SU-DHL-6 (cell line): ENCODE results near the gene SYNCRIP.
"Not testable (repeated sequence)": the region's sequence is repeated elsewhere in the genome, so short reads cannot be mapped to it uniquely, and the experiment has no call there.

Experiments
- H2AFZ ChIP-seq: fragments of 200-600 bp; sonication (generic); 2 replicates; pipeline ENCODE4 v1.6.1; 2014; ENCODE audit warnings: low read depth, mild to moderate bottlenecking, moderate library complexity, mixed read lengths, antibody characterized with exemption, low read length; ENCODE audit not compliant: severe bottlenecking
- H3F3A ChIP-seq: fragments of 200-600 bp; shearing (Covaris generic); 2 replicates; pipeline ENCODE4 v1.6.0; 2016; ENCODE audit warnings: antibody characterized with exemption, mild to moderate bottlenecking; ENCODE audit not compliant: insufficient read depth
- H3K27ac ChIP-seq: fragments of 200-600 bp; sonication (generic); 2 replicates; pipeline ENCODE4 v1.5.1; 2016; ENCODE audit warnings: low read depth, mild to moderate bottlenecking, low read length, moderate library complexity, mixed read lengths
- H3K27me3 ChIP-seq: fragments of 200-600 bp; sonication (generic), shearing (Covaris generic); 2 replicates; pipeline ENCODE4 v1.6.0; 2014; ENCODE audit warnings: mild to moderate bottlenecking, low read length
- H3K36me3 ChIP-seq: fragments of 200-600 bp; sonication (generic); 2 replicates; pipeline ENCODE4 v1.6.1; 2014; ENCODE audit warnings: mild to moderate bottlenecking, low read length, mixed read lengths
- H3K4me2 ChIP-seq: fragments of 300-600, 200-600 bp; shearing (Covaris generic), sonication (generic); 2 replicates; pipeline ENCODE4 v1.6.0; 2014; ENCODE audit warnings: low read length, low read depth, mild to moderate bottlenecking; ENCODE audit not compliant: poor library complexity, severe bottlenecking
- H3K4me3 ChIP-seq: fragments of 200-600 bp; sonication (generic); 2 replicates; pipeline ENCODE4 v1.5.1; 2014; ENCODE audit warnings: antibody characterized with exemption, low read length, mild to moderate bottlenecking, mixed read lengths; ENCODE audit not compliant: insufficient read depth, poor library complexity, severe bottlenecking
- H3K79me2 ChIP-seq: fragments of 200-600 bp; sonication (generic); 2 replicates; pipeline ENCODE4 v1.6.1; 2014; ENCODE audit warnings: mild to moderate bottlenecking, low read length, moderate library complexity; ENCODE audit not compliant: insufficient read depth
- H3K9ac ChIP-seq: fragments of 200-600 bp; sonication (generic); 2 replicates; pipeline ENCODE4 v1.7.0; 2014; ENCODE audit warnings: mild to moderate bottlenecking, low read length
- H3K9me2 ChIP-seq: fragments of 200-600 bp; sonication (generic); replicated peaks from 2 replicates; pipeline ENCODE4 v1.6.1; 2014; ENCODE audit warnings: low read length; ENCODE audit not compliant: insufficient read depth
- H3K9me3 ChIP-seq: fragments of 200-600 bp; sonication (generic); 2 replicates; pipeline ENCODE4 v1.6.1; 2014; ENCODE audit warnings: low read length, mixed read lengths; ENCODE audit not compliant: insufficient read depth
- H4K20me1 ChIP-seq: fragments of 200-600 bp; sonication (generic); 2 replicates; pipeline ENCODE4 v1.6.1; 2014; ENCODE audit warnings: low read depth, mild to moderate bottlenecking, antibody characterized with exemption, low read length, moderate library complexity, mixed read lengths
- EZH2phosphoT487 ChIP-seq: fragments of 200-600 bp; sonication (generic), shearing (Covaris generic); conservative IDR thresholded peaks from 2 replicates; pipeline ENCODE4 v1.6.1; 2018; ENCODE audit warnings: mild to moderate bottlenecking, antibody characterized with exemption, low read length, moderate library complexity, mixed read lengths
- TF ChIP-seq, protein P1 (sequence below): fragments of 200-600 bp; sonication (generic); IDR thresholded peaks from one replicate; pipeline ENCODE4 v1.5.1; 2017; ENCODE audit warnings: antibody characterized with exemption, mild to moderate bottlenecking, low read length, moderate library complexity; ENCODE audit not compliant: insufficient read depth, poor library complexity, severe bottlenecking

Gene SYNCRIP

DNA sequence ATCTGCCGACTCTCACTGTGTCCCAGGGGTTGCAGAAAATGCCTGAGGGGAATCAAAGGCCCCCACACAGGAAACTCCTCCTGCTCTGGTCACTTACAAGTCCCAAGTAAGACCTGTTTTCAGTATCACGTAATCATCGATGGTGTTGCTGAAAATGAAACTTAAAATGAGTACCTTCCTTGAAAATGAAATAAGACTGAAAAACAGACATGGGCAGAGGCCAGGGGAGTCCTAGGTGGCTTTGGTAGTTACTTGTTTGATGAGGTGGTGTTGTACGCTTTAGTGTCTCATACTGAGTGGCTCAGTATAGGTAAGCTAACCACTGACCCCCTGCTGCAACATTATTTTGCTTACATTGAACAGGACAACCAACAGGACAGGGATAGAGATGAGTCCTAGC is 43.0 kb upstream of the SYNCRIP start:
- no peaks in the 10 kb centered on the region for H3F3A ChIP-seq
- H3K36me3 ChIP-seq: no peaks in the 10 kb centered on the region
- H3K9me2 ChIP-seq: no peaks in the 10 kb centered on the region
- TF ChIP-seq, protein P1, sequence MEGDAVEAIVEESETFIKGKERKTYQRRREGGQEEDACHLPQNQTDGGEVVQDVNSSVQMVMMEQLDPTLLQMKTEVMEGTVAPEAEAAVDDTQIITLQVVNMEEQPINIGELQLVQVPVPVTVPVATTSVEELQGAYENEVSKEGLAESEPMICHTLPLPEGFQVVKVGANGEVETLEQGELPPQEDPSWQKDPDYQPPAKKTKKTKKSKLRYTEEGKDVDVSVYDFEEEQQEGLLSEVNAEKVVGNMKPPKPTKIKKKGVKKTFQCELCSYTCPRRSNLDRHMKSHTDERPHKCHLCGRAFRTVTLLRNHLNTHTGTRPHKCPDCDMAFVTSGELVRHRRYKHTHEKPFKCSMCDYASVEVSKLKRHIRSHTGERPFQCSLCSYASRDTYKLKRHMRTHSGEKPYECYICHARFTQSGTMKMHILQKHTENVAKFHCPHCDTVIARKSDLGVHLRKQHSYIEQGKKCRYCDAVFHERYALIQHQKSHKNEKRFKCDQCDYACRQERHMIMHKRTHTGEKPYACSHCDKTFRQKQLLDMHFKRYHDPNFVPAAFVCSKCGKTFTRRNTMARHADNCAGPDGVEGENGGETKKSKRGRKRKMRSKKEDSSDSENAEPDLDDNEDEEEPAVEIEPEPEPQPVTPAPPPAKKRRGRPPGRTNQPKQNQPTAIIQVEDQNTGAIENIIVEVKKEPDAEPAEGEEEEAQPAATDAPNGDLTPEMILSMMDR: no peak
- no peak for TF ChIP-seq EZH2phosphoT487
- no peak overlapping the region for H3K9ac ChIP-seq
- no peak overlapping the region for H3K27ac ChIP-seq
- H4K20me1 ChIP-seq: no peaks in the 10 kb centered on the region
- no peaks in the 10 kb centered on the region; the same call in 1 of the 2 replicates for H3K9me3 ChIP-seq
- H3K79me2 ChIP-seq: no peaks in the 10 kb centered on the region
- no peaks in the 10 kb centered on the region for H3K27me3 ChIP-seq
- H3K4me2 ChIP-seq: no peak overlapping the region
- H3K4me3 ChIP-seq: no peak overlapping the region
- H2AFZ ChIP-seq: no peak overlapping the region

DNA sequence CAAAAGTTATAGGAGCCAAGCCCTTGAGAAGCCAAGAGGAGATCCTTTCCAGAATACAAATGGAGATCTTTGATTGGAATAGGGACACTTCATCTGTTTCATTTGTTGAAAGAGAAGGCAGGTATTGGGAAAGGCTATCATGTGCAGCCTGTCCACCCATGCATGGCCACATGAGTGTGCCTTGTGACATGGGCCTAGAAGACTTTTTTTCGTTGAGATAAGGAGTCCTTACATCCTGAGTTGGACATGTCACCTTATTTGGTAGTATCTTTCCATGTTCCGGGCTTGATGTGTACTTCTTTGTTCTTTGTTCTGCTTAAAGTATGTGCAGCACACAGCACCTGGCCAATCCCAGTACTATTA is 42.1 kb upstream of the SYNCRIP start:
- no peak overlapping the region for H3K4me3 ChIP-seq
- H3F3A ChIP-seq: no peaks in the 10 kb centered on the region
- H3K27ac ChIP-seq: no peak overlapping the region
- H3K9ac ChIP-seq: no peak overlapping the region
- H3K27me3 ChIP-seq: no peaks in the 10 kb centered on the region
- TF ChIP-seq, protein P1: no peak
- TF ChIP-seq EZH2phosphoT487: no peak
- H3K4me2 ChIP-seq: no peak overlapping the region
- H3K9me2 ChIP-seq: no peaks in the 10 kb centered on the region
- H3K36me3 ChIP-seq: no peaks in the 10 kb centered on the region
- H3K79me2 ChIP-seq: peaks cover 5% of the 10 kb centered on the region; the same call in 1 of the 2 replicates
- H3K9me3 ChIP-seq: no peaks in the 10 kb centered on the region; the same call in 1 of the 2 replicates
- H4K20me1 ChIP-seq: no peaks in the 10 kb centered on the region
- H2AFZ ChIP-seq: no peak overlapping the region

DNA sequence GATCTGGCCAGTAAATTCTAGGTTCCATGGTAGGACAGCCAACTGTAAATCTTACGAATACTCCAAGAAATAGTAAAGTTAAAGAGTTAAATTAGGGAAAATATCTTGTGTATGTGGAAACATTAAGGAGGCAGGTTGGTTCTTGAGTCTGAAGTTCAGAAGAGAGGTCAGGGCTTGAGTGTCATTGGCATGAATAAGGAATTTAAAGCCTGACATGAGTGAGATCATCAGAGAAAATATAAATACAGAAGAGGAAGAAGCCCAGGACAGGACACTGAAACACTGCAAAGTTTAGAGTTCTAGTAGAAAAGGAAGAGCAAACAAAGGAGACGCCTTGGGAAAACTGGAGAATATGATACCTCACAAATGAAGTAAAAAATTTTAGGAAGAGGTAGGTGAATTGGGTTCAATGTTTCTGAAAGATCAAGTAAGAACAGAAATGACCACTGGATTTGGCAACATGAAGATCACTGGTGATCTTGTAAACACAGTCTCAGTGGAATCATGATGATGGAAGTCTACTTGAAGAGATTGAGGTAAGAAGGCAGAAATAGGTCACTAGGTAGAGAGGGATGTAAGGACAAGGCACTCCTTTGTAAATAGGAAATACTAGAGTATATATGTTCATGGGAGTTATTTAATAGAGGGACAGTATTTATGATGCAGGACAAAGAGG is 41.6 kb upstream of the SYNCRIP start:
- TF ChIP-seq, protein P1: no peak
- TF ChIP-seq EZH2phosphoT487: no peak
- H3K4me2 ChIP-seq: no peak overlapping the region
- H3K27ac ChIP-seq: no peak overlapping the region

DNA sequence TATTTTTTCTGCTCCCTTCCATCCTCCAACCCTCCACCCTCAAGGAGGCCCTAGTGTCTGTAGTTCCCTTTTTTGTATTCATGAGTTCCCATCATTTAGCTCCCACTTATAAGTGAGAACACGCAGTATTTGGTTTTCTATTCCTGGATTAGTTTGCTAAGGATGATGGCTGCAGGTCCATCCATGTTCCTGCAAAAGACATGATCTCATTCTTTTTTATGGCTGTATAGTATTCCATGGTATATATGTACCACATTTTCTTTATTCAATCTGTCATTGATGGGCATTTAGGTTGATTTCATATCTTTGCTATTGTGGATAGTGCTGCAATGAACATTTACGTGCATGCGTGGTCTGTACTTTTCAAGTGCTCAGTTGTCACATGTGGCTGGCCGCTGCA is 39.2 kb upstream of the SYNCRIP start:
- H3K9ac ChIP-seq, H3K9me3 ChIP-seq, H3K27ac ChIP-seq, H3K27me3 ChIP-seq, H3K4me3 ChIP-seq, H3K4me2 ChIP-seq, H2AFZ ChIP-seq, H3K9me2 ChIP-seq: not testable (repeated sequence)
- H4K20me1 ChIP-seq: peaks cover 10% of the 10 kb centered on the region
- peaks cover 28% of the 10 kb centered on the region for H3K79me2 ChIP-seq
- H3F3A ChIP-seq: peaks cover 17% of the 10 kb centered on the region
- peaks cover 11% of the 10 kb centered on the region for H3K36me3 ChIP-seq

More for the DNA sequence above, 41.6 kb upstream of the SYNCRIP start:
- Histone ChIP-seq H2AFZ (no peak overlapping the region), H3K79me2 (peaks cover 11% of the 10 kb centered on the region; the same call in 1 of the 2 replicates), H3F3A (peaks cover 2% of the 10 kb centered on the region; the same call in 1 of the 2 replicates), H3K36me3 (no peaks in the 10 kb centered on the region), H3K9me2 (no peaks in the 10 kb centered on the region), H3K27me3 (no peaks in the 10 kb centered on the region), H3K9me3 (no peaks in the 10 kb centered on the region; the same call in 1 of the 2 replicates), H3K4me3 (no peak overlapping the region), H3K9ac (no peak overlapping the region), H4K20me1 (no peaks in the 10 kb centered on the region)
